ENCODE data around the gene PPP2R3B. TPM values are rescaled to one million over a fixed set of nuclear protein-coding genes. Genes with fewer than 3 reads are reported as not detected.
"Not testable (repeated sequence)": the region's sequence is repeated elsewhere in the genome, so short reads cannot be mapped to it uniquely, and the experiment has no call there.

PPP2R3B gene
- total RNA-seq, 1 donor from 2014 or later = 53.4 TPM

- Mint-ChIP-seq H3K27ac (no peak overlapping the region), H3K36me3 (peaks cover 22% of the 10 kb centered on the region), H3K27me3 (no peaks in the 10 kb centered on the region), H3K4me3 (no peak overlapping the region), H3K9me3 (no peaks in the 10 kb centered on the region), H3K4me1 (ENCODE audit: unreplicated experiment) (peaks cover 16% of the 10 kb centered on the region)
- TF ChIP-seq, protein P1, sequence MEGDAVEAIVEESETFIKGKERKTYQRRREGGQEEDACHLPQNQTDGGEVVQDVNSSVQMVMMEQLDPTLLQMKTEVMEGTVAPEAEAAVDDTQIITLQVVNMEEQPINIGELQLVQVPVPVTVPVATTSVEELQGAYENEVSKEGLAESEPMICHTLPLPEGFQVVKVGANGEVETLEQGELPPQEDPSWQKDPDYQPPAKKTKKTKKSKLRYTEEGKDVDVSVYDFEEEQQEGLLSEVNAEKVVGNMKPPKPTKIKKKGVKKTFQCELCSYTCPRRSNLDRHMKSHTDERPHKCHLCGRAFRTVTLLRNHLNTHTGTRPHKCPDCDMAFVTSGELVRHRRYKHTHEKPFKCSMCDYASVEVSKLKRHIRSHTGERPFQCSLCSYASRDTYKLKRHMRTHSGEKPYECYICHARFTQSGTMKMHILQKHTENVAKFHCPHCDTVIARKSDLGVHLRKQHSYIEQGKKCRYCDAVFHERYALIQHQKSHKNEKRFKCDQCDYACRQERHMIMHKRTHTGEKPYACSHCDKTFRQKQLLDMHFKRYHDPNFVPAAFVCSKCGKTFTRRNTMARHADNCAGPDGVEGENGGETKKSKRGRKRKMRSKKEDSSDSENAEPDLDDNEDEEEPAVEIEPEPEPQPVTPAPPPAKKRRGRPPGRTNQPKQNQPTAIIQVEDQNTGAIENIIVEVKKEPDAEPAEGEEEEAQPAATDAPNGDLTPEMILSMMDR (conservative IDR thresholded peaks at IDR 0.05) = no peak
- no peak for DNase-seq (ENCODE audit: extremely low spot score, unreplicated experiment)
Measured at GRCh38 chrX:352582-353314, 34.0 kb downstream of the PPP2R3B start.

GRCh38 chrX:352181-352580, 34.5 kb downstream of the PPP2R3B start:
- H3K27ac Mint-ChIP-seq = no peak overlapping the region
- H3K36me3 Mint-ChIP-seq = peaks cover 17% of the 10 kb centered on the region
- no peak overlapping the region for H3K4me3 Mint-ChIP-seq
- H3K27me3 Mint-ChIP-seq = no peaks in the 10 kb centered on the region
- no peaks in the 10 kb centered on the region for H3K9me3 Mint-ChIP-seq
- peaks cover 11% of the 10 kb centered on the region for H3K4me1 Mint-ChIP-seq (ENCODE audit: unreplicated experiment)
- TF ChIP-seq, protein P1 (conservative IDR thresholded peaks at IDR 0.05) = no peak
- DNase-seq (ENCODE audit: extremely low spot score, unreplicated experiment) = no peak

DNA sequence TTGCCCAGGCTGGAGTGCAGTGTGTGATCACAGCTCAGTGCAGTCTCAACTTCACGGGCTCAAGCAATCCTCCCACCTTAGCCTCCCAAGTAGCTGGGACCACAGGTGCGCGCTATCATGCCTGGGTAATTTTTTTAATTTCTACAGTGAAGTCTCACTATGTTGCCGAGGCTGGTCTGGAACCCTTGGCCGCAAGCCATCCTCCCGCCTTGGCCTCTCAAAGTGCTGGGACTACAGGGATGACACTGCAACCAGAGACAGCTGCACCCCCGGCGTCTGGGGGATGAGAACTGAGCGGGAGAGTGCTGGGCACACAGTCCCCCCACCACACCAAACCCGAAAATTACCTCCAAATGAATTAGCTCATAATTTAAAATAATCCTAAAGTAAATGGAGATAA, 35.0 kb downstream of the PPP2R3B start:
- Mint-ChIP-seq H3K27me3 (no peaks in the 10 kb centered on the region), H3K36me3 (peaks cover 14% of the 10 kb centered on the region), H3K9me3 (no peaks in the 10 kb centered on the region), H3K27ac (no peak overlapping the region), H3K4me1 (ENCODE audit: unreplicated experiment) (peaks cover 11% of the 10 kb centered on the region), H3K4me3 (no peak overlapping the region)
- TF ChIP-seq, protein P1 (conservative IDR thresholded peaks at IDR 0.05) = no peak
- DNase-seq (ENCODE audit: extremely low spot score, unreplicated experiment) = no peak

GRCh38 chrX:351324-351641, 35.4 kb downstream of the PPP2R3B start:
- H3K36me3 Mint-ChIP-seq = peaks cover 14% of the 10 kb centered on the region
- peaks cover 11% of the 10 kb centered on the region for H3K4me1 Mint-ChIP-seq (ENCODE audit: unreplicated experiment)
- not testable (repeated sequence) for H3K27ac Mint-ChIP-seq; H3K27me3 Mint-ChIP-seq; H3K4me3 Mint-ChIP-seq; H3K9me3 Mint-ChIP-seq; DNase-seq (ENCODE audit: extremely low spot score, unreplicated experiment)

DNA sequence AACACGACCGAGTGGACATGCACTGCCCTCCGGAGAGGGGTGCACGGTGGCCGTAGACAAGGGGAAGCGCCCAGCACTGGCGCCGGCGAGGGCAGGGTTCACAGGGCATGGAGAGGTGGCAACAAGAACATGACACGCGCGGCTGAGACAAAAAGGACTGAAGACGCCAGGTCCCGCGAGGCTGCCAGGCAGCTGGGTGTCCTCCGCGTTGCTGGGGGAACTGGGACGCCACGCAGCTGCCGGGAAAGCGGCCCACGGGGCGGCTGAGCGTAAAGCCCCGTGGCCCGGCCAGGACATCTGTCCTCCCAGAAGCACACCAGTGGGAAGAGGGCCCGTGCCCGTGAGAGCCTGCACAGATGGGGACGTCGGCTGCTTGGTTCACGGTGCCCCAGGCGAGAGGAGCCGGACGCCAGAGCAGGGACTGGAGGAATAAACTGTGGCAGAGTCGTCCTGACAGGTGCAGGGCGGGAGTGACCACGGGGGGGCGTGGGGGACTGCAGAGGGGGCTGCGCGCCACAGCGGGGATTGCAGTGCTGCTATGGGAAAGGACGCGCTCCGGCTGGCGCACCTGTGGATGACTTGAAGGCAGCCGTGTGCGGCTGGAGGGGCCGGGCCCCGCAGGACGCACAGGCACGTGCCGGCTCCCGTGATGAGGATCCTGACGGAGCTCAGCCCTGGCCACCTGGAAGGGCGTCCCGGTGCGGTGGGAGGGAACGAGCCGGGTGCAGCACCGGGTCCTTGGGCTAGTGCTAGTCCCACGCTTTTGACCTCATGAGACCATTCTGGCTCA, 36.0 kb downstream of the PPP2R3B start:
- no peak overlapping the region for H3K4me3 Mint-ChIP-seq
- H3K4me1 Mint-ChIP-seq (ENCODE audit: unreplicated experiment) = peaks cover 11% of the 10 kb centered on the region
- TF ChIP-seq, protein P1 (conservative IDR thresholded peaks at IDR 0.05) = no peak
- no peak for DNase-seq (ENCODE audit: extremely low spot score, unreplicated experiment)
- no peaks in the 10 kb centered on the region for H3K9me3 Mint-ChIP-seq
- H3K36me3 Mint-ChIP-seq = peaks cover 14% of the 10 kb centered on the region
- no peak overlapping the region for H3K27ac Mint-ChIP-seq
- no peaks in the 10 kb centered on the region for H3K27me3 Mint-ChIP-seq

DNA sequence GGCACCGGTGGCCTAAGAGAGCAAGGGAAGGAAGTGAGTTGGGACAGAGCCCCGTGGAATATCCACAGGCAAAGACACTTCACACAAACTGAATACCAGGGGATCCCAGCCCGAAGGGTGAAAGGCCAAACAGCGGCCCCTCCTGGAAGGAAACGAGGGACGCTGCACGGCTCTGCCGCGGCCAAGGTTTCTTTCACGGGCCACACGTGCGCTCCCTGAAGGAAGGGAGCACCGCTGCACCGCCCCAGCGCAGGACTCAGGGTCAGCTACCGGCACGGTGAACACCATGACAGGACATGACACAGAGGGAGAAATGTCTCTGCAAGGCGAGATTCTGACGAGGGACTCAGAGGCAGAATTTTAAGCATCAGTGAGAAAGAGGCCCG, 36.6 kb downstream of the PPP2R3B start:
- Mint-ChIP-seq H3K4me3 (no peak overlapping the region), H3K4me1 (ENCODE audit: unreplicated experiment) (peaks cover 5% of the 10 kb centered on the region), H3K27me3 (no peaks in the 10 kb centered on the region), H3K9me3 (no peaks in the 10 kb centered on the region), H3K36me3 (peaks cover 13% of the 10 kb centered on the region), H3K27ac (no peak overlapping the region)
- TF ChIP-seq, protein P1 (conservative IDR thresholded peaks at IDR 0.05) = no peak
- DNase-seq (ENCODE audit: extremely low spot score, unreplicated experiment) = no peak

Data from type B pancreatic cell (in vitro differentiated cells).